GM13976 (cell line): ENCODE data around the gene RNF187.

Experiments
- DNase-seq: peaks from one replicate; pipeline ENCODE4 v3.0.0; 2012; ENCODE audit warnings: low spot score
- in situ Hi-C: fragments of 300-500 bp; cut with MboI; formaldehyde crosslinking; loops from one replicate; pipeline ENCODE4 v1.12.0; 2022; ENCODE audit warnings: low sequenced_read_pairs, mixed read lengths, inconsistent platforms; ENCODE audit not compliant: unreplicated experiment
- TF ChIP-seq, protein P1 (sequence below): IDR thresholded peaks from 2 replicates; pipeline ENCODE4 v1.5.1; 2012; ENCODE audit warnings: borderline replicate concordance, mild to moderate bottlenecking; ENCODE audit not compliant: insufficient read depth; ENCODE audit errors: extremely low read depth, missing control alignments, control extremely low read depth

RNF187 gene

GRCh38 chr1:228514421-228514820, 27.2 kb downstream of the RNF187 start:
- TF ChIP-seq, protein P1, sequence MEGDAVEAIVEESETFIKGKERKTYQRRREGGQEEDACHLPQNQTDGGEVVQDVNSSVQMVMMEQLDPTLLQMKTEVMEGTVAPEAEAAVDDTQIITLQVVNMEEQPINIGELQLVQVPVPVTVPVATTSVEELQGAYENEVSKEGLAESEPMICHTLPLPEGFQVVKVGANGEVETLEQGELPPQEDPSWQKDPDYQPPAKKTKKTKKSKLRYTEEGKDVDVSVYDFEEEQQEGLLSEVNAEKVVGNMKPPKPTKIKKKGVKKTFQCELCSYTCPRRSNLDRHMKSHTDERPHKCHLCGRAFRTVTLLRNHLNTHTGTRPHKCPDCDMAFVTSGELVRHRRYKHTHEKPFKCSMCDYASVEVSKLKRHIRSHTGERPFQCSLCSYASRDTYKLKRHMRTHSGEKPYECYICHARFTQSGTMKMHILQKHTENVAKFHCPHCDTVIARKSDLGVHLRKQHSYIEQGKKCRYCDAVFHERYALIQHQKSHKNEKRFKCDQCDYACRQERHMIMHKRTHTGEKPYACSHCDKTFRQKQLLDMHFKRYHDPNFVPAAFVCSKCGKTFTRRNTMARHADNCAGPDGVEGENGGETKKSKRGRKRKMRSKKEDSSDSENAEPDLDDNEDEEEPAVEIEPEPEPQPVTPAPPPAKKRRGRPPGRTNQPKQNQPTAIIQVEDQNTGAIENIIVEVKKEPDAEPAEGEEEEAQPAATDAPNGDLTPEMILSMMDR = no peak
- no peak for DNase-seq

GRCh38 chr1:228515200-228515834, 28.1 kb downstream of the RNF187 start:
- in situ Hi-C loops = no loop called here
- peak; percentile 52 for DNase-seq
- TF ChIP-seq, protein P1 = peak; percentile 42

More at GRCh38 chr1:228514421-228514820, 27.2 kb downstream of the RNF187 start:
- in situ Hi-C loops = no loop called here

DNA sequence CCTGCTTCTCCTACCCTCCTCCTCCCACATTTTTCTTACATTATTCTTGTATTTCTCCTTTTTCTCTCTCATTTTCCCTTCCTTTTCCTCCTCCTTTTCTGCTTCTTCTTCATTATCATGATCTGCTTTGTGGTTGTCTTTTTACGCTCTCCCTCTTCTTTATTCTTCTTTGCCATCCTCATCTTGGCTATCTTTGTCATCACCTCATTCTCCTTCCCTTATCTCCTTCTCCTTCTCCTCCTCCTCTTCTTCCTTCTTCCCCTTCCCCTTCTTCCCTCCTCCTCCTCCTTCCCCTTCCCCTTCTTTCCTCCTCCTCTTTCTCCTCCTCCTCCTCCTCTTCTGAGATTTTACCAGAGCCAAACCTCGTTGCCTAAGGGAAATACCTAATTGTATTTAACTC, 30.5 kb downstream of the RNF187 start:
- in situ Hi-C loops = no loop called here

GRCh38 chr1:228527596-228527995, 40.4 kb downstream of the RNF187 start:
- in situ Hi-C loops = no loop called here
- TF ChIP-seq, protein P1 = no peak
- no peak for DNase-seq

More for the DNA sequence above, 30.5 kb downstream of the RNF187 start:
- TF ChIP-seq, protein P1 = no peak
- DNase-seq = no peak

DNA sequence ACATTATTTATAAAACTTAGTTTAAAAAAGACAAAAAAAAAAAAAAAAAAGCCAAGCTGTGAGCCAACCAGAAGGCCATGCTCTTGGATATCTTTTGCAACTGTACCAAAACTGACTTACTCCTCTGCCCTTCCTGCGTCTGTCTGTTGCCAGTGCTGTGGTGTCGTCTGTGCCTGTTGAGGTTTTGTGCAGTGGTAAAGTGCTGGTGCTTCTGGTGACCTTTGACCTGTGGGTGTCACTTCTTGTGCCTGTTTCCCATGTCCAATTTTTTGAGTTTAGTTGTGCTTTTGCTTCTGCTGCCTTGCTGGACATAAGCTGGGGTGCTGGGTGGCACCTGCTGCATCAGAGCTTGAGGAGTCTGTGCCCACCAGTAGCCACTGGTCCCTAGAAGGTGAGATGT, 41.4 kb downstream of the RNF187 start:
- TF ChIP-seq, protein P1 = no peak
- in situ Hi-C loops = no loop called here
- DNase-seq = no peak

DNA sequence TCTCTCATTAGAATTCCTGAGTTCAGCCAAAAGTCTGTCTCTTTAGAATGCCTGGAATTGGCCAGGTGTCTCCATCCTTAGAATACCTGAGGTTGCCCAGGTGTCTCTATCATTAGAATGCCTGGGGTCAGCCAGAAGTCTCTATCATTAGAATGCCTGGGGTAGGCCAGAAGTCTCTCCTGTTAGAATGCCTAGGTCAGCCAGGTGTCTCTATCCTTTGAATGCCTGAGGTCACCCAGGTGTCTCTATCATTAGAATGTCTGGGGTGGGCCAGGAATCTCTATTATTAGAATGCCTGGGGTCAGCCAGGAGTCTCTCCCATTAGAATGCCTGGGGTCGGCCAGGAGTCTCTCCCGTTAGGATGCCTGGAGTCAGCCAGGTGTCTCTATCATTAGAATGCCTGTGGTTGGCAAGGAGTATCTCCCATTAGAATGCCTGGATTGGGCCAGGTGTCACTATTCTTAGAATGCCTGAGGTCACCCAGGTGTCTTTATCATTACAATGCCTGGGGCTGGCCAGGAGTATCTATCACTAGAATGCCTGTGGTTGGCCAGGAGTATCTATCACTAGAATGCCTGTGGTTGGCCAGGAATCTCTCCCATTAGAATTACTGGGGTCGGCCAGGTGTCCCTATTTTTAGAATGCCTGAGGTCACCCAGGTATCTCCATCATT, 43.0 kb downstream of the RNF187 start:
- TF ChIP-seq, protein P1 = no peak
- no peak for DNase-seq
- in situ Hi-C loops = no loop called here
